GM12892 (cell line): ENCODE data around the gene CLEC17A.

Experiments
- POLR2A ChIP-seq: IDR thresholded peaks from 2 replicates; pipeline ENCODE4 v1.6.1; 2011; ENCODE audit warnings: low read depth, low read length, control low read depth
- POLR2AphosphoS5 ChIP-seq: IDR thresholded peaks from 2 replicates; pipeline ENCODE4 v1.6.1; 2011; ENCODE audit warnings: low read depth, low read length, control low read depth
- TAF1 ChIP-seq: IDR thresholded peaks from 2 replicates; pipeline ENCODE4 v1.6.1; 2011; ENCODE audit warnings: low read depth, mild to moderate bottlenecking, control low read depth, low read length, borderline replicate concordance

- TF ChIP-seq POLR2A (peak; percentile 46; the same call in 1 of the 2 replicates), POLR2AphosphoS5 (no peak), TAF1 (no peak)
These were observed 16.8 kb downstream of the CLEC17A start for GRCh38 chr19:14599548-14600147.
